NCI-H748 (cell line): Measurements from ENCODE around the gene TXNDC17.
A peak's percentile ranks its signal among the peaks of the same experiment; 100 is the strongest.
"Not testable (repeated sequence)": the region's sequence is repeated elsewhere in the genome, so short reads cannot be mapped to it uniquely, and the experiment has no call there.

ENCODE experiments used
- DNase-seq: peaks from one replicate; lab custom pipeline; 2025; ENCODE audit not compliant: unreplicated experiment; lab: John Stamatoyannopoulos, UW

Gene TXNDC17

GRCh38 chr17:6636616-6637457 is 4.0 kb upstream of the TXNDC17 start:
- no peak for DNase-seq

DNA sequence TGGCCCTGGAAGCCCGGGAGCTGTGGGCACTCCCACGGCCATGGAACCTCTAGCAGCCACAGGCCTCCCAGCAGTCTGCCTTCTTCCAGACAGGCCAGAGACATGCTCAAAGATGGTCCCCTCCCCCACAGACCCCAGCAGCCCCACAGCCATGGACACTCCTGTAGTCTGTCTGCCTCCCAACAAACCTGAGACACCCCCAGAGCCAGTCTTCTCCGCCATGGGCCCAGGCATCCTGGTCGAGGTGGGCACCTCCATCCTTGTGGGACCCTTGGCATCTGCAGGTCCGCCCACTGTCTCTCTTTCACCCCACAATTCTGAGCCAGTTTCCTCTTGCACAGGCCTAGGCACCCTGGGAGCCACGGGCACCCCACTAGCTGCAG is 3.4 kb upstream of the TXNDC17 start:
- no peak for DNase-seq

DNA sequence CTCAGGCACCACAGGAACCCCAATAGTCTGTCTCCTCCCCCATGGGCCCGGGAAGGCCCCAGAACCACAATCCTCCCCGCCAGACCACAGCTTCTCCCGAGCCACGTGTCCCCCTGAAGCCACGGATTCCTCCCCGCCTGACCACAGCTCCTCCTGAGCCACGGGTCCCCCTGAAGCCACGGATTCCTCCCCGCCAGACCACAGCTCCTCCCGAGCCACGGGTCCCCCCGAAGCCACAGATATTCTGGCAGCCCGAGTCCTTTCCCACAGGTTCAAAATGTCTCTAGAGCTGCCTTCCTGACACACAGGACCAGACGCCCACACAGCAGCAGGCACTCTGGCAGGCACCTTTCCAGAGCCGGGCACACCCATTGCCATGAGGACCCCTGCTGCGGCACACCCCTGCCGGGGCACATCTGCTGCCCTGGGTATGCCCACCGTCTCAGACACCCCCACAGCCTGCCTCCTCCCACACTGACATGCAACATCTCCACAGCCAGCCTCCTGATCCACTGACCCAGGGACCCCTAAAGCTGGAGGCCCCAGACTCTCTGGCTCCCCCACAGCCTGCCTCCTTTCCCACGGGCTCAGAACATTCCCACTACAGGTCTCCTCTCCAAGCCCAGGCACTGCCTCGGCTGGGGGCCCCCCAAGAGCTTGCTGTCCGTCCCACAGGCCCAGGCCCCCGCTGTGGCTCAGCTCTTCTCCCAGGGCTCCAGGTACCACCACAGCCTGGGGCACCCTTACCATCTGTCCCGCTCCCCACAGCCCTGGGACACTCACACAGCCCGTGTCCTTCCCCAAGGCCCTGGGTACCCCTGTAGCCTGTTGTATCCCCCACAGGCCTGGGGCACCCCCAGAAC is 2.6 kb upstream of the TXNDC17 start:
- DNase-seq, result no peak

DNA sequence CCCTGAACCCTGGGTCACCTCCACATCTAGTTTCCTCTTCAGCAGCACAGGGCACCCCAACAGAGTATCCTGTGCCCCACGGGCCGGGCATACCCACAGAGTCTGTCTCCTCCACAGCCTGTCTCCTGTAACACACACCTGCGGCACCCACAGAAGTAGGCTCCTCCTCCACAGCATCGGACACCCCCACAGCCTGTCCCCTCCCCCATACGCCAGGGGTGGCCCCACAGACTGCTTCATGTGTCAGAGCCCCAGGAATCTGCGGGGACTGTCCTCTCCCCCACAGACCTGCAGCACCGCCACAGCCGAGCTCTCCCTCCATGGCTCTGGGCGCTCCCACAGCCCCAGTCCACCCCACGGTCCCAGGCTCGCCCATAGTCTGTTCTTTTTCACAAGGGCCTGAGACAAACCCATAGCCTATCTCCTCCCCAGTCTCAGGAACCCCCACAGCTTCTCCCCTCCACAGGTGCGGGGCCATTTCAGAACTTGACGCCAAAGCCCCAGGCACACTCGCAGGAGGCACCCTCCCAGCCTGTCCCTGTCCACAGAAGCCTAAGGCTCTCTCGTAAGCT is 1.8 kb upstream of the TXNDC17 start:
- no peak for DNase-seq

DNA sequence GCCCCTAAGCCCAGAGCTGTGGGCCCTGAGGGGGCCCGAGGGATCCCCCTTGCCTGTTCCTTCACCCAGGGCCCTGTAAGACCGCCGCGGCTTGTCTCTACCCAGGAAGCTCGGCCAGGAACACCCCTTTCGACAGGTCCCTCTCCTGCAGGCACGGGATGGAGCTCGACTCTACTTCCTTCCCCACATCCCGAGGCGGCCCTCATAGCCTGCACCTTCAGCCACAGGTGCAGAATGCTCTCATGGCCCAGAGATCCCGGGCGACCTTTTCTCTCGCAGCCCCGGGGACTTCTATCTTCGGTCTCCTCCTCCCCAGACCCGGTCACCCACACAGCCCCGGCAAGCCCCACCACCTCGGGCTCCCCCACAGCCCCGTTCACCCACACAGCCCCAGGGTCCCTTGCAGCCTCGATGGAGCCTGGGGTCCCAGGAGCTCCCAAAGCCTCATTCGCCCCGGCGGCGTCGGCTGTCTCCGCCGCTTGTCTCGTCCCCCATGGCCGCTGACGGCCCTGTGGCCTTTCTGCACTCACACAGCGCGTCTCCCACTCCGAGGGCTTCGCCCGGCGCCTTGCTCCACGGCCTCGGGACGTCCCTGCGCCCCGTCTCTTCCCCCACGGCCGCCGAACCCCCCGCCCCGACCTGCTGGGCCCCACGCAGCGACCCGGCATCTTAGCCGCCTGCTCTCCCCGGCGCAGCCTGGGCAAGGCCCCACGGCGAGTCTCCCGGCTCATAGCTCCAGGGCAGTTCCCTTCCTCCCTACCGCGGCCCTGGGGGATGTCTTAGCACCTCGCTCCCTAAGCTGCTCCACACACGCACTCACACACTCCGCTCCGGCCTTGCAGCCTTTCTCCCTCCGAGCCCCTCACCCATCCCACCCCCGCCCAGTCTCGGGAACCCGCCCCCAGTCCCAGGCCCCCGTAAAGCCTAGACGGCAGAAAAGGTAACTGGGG is 999 bp upstream of the TXNDC17 start:
- DNase-seq, result peak; percentile 71

- DNase-seq, result peak; percentile 63
Observed at GRCh38 chr17:6641247-6641863, 495 bp downstream of the TXNDC17 start.

DNA sequence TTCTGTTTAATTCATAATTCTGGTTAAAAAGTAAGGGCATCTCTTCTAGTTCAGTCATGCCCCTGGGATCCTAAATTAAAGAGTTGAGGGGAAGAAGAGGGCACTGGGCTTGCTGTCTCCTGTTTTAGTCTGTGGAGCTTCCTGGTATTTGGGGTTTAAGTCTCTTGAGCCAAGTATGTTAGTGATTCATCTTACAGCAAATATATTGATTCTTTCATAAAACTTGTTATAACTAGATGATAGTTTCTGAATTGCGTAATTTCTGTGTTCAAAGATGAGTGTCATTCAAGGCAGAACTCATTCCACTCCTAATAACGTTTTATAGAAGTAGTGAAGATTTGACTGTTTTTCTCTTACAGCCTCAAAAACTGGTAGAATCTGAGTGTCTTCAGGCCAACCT is 1.7 kb downstream of the TXNDC17 start:
- DNase-seq, result no peak

DNA sequence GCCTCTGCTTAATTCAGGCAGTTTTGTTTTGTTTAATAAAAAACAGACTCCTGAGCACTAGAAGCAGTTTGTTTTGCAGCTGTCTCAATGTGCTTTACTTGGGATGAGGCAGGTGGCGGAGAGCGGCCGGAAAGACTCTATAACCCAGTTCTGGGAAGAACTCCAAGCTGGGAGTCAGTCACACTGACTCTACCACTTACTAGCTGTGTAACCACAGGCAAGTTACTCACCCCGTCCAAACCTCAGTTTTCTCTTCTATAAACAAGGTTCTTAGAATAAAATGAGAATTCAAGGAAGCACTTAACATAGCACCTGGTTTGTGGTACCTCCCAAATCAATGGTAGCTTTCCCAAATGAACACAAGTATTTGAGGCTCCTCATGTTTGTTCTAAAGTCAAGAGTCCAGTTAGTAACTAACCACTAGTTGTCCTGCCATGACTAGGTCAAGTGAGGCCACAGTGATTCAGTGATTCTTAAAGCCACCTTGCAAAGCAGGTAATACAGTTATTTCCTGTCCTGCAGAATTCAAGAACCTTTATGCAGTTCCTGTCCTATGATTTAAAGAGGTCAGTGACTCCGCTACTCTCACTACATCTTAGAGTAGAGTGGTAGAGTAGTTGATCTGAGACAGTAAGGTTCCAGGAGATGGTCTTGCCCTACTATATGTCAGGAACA is 2.7 kb downstream of the TXNDC17 start:
- DNase-seq, result no peak

GRCh38 chr17:6648181-6648580 is 7.3 kb downstream of the TXNDC17 start:
- DNase-seq, result no peak

DNA sequence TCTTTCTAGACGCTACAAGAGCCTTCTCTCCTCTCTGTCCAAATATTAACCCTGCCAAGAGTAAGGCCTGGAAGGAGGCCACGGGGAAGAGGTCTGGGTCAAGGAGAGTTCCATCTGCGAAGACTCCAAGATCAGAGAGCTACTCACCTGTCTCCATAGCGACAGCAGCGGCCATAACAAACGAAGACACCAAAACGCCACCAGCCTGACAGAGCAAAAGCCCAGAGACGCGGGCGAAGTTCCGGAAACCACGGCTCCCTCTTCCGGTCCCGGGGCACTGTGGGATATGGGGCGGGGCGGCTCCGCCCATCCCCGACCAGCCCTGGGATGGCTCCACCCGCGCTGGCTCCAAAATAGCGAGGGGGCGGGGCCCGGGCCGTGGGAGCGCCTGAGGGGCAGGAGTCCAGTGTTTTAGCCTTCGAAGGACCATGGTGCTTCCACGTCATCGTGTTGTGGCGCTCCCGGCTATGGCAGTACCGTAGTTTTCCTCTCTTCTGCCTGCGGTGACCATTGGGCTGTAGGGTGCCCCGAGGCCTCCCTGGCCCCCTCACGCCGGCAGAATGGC is 10.6 kb downstream of the TXNDC17 start, which contains the start of the genes C17orf100 and MED31:
TSS of gene C17orf100 (plus strand) at position 409 of the 565 bp plus-strand sequence. CDS start at position 561, 152 bp downstream.
TSS of gene MED31 (minus strand) at position 252 of the 565 bp plus-strand sequence. CDS start at position 175, 77 bp downstream.
- DNase-seq, result peak; percentile 98

- DNase-seq, result peak; percentile 77
Observed at GRCh38 chr17:6651919-6652452, 11.1 kb downstream of the TXNDC17 start.

DNA sequence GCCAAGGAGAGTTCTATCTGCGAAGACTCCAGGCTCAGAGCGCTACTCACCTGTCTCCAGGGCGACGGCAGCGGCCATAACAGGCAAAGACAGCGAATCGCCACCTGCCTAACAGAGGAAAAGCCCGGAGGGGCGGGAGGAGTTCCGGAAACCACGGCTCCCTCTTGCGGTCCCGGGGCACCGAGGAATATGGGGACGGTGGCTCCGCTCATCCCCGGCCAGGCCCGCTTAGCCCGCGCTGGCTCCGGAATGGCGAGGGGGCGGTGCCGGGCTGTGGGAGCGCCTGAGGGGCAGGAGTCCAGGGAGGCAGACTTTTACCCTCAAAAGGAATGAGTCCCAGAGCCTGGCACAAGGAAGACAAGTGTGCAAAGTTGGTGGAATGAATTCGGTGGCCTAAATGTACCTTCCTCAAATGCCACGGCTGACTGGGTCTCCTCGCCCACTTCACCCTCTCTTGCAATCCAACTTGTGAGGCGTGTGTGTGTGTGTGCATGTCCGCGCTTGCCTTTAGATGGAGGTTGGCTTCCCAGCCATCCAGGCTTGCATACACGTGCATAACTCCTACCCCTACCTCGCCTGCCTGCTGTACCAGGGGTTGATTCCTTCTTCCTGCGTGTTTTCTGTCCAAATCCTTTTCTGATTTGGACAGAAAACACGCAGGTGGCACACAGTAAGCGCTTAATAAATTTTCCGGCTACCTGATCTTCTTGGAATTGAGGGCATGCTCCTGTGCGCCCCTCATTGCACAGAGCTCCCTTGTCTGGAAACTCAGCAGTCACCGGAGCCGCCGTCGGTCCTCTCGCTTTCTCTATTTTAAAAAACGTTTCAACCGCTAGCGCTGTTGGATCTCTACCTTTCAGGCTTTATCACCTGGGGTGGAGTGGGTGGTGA is 14.2 kb downstream of the TXNDC17 start:
- peak; percentile 84 for DNase-seq

- DNase-seq, result not testable (repeated sequence)
Observed at GRCh38 chr17:6655732-6656361, 15.0 kb downstream of the TXNDC17 start.

- DNase-seq, result peak; percentile 27
Observed at GRCh38 chr17:6656797-6657632, 16.2 kb downstream of the TXNDC17 start.

DNA sequence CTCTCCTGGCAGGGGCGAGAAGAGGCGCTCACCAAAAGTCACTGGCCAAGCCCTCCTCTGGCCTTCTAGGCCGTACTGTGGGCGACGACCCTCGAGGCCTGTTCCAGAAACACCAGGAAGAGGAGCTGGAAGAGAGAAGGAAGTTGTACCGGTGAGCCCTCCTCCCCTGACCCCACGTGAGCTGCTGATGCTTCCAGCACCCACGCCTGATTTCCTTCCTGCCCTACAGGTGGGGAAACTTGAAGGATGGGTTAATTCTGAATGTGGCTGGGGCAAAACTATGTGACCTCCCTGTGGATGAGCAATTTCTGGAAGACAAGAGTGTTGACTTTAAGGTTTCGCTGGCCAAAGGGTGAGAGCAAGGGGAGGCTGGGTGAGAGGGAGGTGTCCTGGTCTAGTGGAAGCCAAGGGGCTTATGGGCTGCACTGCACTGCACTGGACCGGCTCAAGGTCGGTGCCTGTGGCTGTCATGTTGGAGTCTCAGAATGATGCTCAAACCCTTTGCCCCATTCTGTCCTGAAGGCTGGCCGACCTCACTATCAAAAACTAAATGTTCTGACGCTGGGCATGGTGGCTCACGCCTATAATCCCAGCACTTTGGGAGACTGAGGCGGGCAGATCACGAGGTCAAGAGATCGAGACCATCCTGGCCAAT is 16.9 kb downstream of the TXNDC17 start:
- DNase-seq, result no peak

- DNase-seq, result not testable (repeated sequence)
Observed at GRCh38 chr17:6658411-6658810, 17.6 kb downstream of the TXNDC17 start.
